ENCODE measurements around the gene UBAC1.

GRCh38 chr9:135993409-135993742, 32.2 kb upstream of the UBAC1 start:
- no peak for TF ChIP-seq CTCF (conservative IDR thresholded peaks at IDR 0.05; ENCODE audit: low read length)
- no peak for TF ChIP-seq EZH2phosphoT487 (IDR thresholded peaks at IDR 0.05; ENCODE audit: borderline replicate concordance)

Measured in Loucy (cell line).